Chondrocyte (in vitro differentiated cells): ENCODE results near the gene ADAP1. TPM values are rescaled to one million over a fixed set of nuclear protein-coding genes. Genes with fewer than 3 reads are reported as not detected.

Source experiments
- DNase-seq: peaks from one replicate; pipeline ENCODE4 v3.0.0; 2021; ENCODE audit warnings: mixed read lengths, low spot score
- H3K27ac Mint-ChIP-seq: one replicate; pipeline ENCODE4 v1.8.0; 2021; ENCODE audit warnings: mild to moderate bottlenecking, moderate library complexity, mixed read lengths; ENCODE audit not compliant: unreplicated experiment
- H3K27me3 Mint-ChIP-seq: 2 replicates; pipeline ENCODE4 v1.8.0; 2021; ENCODE audit warnings: low read depth, mixed read lengths
- H3K36me3 Mint-ChIP-seq: 2 replicates; pipeline ENCODE4 v1.8.0; 2021; ENCODE audit warnings: low read depth, mixed read lengths
- H3K4me1 Mint-ChIP-seq: 2 replicates; pipeline ENCODE4 v1.8.0; 2021; ENCODE audit warnings: low read depth, mild to moderate bottlenecking, mixed read lengths
- H3K4me3 Mint-ChIP-seq: one replicate; pipeline ENCODE4 v1.8.0; 2021; ENCODE audit warnings: mild to moderate bottlenecking, moderate library complexity, mixed read lengths; ENCODE audit not compliant: unreplicated experiment
- H3K9me3 Mint-ChIP-seq: 2 replicates; pipeline ENCODE4 v1.8.0; 2021; ENCODE audit warnings: low read depth, mixed read lengths
- total RNA-seq: library from RNA; stranded (reverse); gene quantifications from 3 replicates; pipeline ENCODE4 v1.2.1, GENCODE V29; 2021
- TF ChIP-seq, protein P1 (sequence below): fragments of 200-600 bp; sonication (generic); IDR thresholded peaks from 2 replicates; pipeline ENCODE4 v1.5.0; 2021; ENCODE audit warnings: antibody characterized with exemption, mild to moderate bottlenecking, moderate library complexity

ADAP1 gene
- total RNA-seq, 1 donor from 2014 or later: 6.7 TPM

DNA sequence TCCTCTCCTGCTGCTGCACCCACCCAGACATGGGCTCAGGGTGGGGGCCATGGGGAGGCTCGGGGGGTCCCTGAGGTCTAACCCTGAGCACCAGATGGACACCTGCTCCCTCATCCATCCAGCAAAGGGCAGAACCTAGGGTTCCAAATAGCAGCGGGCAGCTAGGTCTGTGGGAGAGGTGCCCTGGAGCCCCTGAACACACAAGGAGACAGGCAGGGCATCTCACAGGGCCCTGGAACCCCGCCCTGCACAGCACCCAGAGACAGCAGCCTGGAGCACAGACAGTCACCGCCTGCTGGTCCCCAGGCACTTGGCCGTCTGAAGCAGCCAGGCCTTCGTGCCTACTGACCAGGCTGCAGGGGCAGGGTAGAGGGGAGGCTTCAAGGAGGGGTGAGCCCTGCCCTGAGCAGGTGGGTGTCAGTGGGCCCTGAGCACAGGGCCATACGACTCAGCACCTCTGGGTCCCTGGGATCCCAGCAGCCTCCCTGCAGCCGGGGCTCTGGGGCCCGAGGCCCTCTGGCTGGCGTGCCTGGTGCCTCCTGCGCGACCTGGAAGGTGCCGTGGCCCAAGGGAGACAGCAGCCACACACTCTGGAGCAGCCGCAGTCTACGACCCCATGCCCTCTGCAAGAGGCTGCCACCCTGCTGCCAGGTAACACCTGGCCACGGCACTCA is 39.8 kb downstream of the ADAP1 start:
- Mint-ChIP-seq H3K9me3 (no peaks in the 10 kb centered on the region), H3K4me3 (no peak overlapping the region), H3K27me3 (no peaks in the 10 kb centered on the region), H3K4me1 (peaks cover 8% of the 10 kb centered on the region), H3K27ac (no peak overlapping the region), H3K36me3 (no peaks in the 10 kb centered on the region)
- no peak for DNase-seq
- TF ChIP-seq, protein P1, sequence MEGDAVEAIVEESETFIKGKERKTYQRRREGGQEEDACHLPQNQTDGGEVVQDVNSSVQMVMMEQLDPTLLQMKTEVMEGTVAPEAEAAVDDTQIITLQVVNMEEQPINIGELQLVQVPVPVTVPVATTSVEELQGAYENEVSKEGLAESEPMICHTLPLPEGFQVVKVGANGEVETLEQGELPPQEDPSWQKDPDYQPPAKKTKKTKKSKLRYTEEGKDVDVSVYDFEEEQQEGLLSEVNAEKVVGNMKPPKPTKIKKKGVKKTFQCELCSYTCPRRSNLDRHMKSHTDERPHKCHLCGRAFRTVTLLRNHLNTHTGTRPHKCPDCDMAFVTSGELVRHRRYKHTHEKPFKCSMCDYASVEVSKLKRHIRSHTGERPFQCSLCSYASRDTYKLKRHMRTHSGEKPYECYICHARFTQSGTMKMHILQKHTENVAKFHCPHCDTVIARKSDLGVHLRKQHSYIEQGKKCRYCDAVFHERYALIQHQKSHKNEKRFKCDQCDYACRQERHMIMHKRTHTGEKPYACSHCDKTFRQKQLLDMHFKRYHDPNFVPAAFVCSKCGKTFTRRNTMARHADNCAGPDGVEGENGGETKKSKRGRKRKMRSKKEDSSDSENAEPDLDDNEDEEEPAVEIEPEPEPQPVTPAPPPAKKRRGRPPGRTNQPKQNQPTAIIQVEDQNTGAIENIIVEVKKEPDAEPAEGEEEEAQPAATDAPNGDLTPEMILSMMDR: no peak

DNA sequence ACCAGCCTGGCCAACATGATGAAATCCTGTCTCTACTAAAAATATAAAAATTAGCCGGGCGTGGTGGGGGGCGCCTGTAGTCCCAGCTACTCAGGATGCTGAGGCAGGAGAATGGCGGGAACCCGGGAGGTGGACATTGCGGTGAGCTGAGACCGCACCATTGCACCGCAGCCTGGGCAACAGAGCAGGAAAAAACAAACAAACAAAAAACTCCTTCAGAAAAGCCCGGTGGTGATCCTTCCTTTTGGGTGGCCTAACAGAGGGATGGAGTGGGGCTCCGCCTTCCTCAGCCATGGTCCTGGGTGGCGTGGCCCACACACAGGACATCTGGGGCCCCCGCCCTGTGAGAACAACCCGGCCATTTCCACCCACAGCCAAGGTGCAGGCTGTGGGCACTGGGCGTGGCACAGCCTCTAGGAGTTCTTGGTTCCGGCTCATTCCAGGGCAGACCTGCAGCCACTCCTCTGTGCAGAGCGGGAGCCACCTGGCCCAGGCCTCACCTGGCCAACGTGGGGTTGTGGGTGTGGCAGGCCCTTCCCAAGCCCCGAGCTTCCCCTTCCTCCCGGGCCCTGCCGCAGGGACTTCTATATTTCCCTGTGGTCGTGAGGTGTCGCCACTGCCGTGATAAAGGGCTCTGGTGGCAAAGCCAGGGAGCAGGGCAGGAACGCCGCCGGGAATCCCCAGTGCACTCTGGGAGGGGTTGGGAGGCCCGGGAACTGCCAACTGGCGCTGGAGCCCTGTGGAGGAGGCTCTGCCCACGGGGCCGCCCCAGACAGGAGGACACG is 40.6 kb downstream of the ADAP1 start:
- TF ChIP-seq, protein P1: no peak
- Mint-ChIP-seq H3K9me3 (no peaks in the 10 kb centered on the region), H3K27ac (no peak overlapping the region)

DNA sequence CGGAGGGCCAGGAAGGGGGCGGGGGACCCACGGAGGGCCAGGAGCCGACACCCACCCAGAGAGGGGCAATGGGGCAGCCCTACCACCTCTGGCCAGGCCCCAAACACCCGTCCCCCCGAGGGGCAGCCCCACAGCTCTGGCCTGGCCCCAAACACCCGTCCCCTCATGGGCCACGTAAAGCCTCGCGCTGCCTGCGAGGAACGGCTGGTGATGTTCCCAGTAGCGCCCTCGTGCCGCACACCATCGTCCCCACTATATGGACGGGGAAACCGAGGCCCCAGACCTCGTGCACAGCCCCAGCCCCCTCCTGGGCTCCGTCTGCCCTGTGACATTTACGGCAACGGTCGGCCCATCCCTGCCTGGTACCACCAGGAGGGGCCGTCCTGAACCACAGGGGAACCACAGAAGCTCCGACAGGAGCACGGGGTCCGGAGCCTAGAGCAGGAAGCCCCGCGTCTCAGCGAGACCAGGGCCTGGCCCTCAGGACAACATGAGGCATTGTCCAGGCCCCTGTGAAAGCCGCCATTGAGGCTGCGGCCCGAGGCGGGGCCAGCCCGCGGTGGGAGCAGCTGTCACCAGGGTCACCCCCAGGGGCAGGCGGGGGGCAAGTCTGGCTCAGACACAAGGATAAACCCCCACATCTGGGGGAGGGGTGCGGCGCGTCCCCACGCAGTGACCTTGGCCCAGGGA is 42.5 kb downstream of the ADAP1 start:
- H3K36me3 Mint-ChIP-seq: no peaks in the 10 kb centered on the region
- H3K4me1 Mint-ChIP-seq: peaks cover 8% of the 10 kb centered on the region
- TF ChIP-seq, protein P1: no peak
- no peak overlapping the region for H3K27ac Mint-ChIP-seq
- no peak overlapping the region for H3K4me3 Mint-ChIP-seq
- H3K27me3 Mint-ChIP-seq: no peaks in the 10 kb centered on the region
- H3K9me3 Mint-ChIP-seq: no peaks in the 10 kb centered on the region
- DNase-seq: no peak

More for the DNA sequence above, 40.6 kb downstream of the ADAP1 start:
- no peaks in the 10 kb centered on the region for H3K27me3 Mint-ChIP-seq
- no peak overlapping the region for H3K4me3 Mint-ChIP-seq
- peaks cover 8% of the 10 kb centered on the region for H3K4me1 Mint-ChIP-seq
- no peak for DNase-seq
- H3K36me3 Mint-ChIP-seq: no peaks in the 10 kb centered on the region

DNA sequence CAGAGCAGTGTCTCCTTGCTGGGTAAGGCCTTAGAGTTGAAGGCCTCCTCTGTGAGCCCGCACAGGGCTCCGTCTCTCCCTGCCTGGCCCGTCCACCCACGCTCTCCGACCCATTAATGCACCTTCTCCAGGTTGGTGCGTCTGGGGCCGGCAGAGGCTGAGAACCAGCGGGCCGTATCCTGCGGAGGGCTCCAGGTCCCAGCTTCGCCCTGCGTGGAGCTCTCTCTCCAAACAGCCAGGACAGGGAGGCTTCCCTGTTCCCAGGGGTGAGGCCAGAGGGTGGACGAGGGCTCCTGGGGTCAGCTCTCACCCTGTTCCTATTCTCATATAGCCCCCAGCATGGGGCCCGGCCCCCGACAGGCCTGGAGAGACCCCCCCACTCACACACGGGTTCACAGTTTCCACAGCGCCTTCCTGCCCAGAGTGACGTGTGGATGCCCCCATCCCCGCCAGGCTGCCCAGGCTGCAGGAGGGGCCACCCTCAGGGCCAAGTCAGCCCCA is 43.5 kb downstream of the ADAP1 start:
- Mint-ChIP-seq H3K9me3 (no peaks in the 10 kb centered on the region), H3K27me3 (no peaks in the 10 kb centered on the region), H3K36me3 (no peaks in the 10 kb centered on the region), H3K4me1 (peaks cover 2% of the 10 kb centered on the region), H3K27ac (no peak overlapping the region), H3K4me3 (no peak overlapping the region)
- no peak for DNase-seq
- TF ChIP-seq, protein P1: no peak

DNA sequence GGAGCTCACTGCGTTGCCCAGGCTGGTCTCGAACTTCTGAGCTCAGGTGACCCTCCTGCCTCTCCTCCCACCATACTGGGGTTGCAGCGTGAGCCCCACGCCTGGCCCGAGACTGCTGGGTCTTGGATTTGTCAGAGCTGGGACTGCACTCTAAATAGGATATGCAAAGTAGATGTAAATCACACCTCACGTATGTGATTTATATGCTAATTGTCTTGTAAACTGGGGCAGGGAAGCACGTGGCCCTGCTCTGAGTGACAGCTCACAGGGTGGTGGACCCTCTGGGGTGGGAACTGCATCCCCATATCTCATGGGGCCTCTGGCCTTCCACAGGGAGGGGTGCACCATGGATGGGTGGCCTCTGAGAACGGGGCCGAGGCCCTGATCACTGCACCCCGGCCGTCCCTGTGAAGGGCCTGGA is 44.0 kb downstream of the ADAP1 start:
- no peak overlapping the region for H3K27ac Mint-ChIP-seq
- H3K27me3 Mint-ChIP-seq: no peaks in the 10 kb centered on the region
- H3K9me3 Mint-ChIP-seq: no peaks in the 10 kb centered on the region
- no peaks in the 10 kb centered on the region for H3K36me3 Mint-ChIP-seq
- H3K4me1 Mint-ChIP-seq: no peaks in the 10 kb centered on the region
- H3K4me3 Mint-ChIP-seq: no peak overlapping the region
- TF ChIP-seq, protein P1: no peak
- DNase-seq: no peak
